ENCODE data around the gene PRKRIP1.

DNA sequence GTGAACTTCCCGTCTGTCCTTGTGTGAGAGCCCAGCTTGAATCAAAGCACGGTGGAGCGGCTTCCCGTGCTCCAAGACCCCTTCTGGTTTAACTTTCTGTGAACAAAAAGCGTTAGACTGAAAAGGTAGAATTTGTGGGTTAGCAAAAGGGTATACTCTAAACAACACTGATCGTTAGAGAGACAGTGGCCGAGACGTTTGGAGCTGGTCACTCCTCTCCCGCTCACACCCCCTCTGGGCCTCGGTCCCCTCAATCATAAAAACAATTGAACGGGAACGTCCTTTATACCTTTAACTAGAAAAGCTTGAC, 502 bp downstream of the PRKRIP1 start:
- TF ChIP-seq, protein P1, sequence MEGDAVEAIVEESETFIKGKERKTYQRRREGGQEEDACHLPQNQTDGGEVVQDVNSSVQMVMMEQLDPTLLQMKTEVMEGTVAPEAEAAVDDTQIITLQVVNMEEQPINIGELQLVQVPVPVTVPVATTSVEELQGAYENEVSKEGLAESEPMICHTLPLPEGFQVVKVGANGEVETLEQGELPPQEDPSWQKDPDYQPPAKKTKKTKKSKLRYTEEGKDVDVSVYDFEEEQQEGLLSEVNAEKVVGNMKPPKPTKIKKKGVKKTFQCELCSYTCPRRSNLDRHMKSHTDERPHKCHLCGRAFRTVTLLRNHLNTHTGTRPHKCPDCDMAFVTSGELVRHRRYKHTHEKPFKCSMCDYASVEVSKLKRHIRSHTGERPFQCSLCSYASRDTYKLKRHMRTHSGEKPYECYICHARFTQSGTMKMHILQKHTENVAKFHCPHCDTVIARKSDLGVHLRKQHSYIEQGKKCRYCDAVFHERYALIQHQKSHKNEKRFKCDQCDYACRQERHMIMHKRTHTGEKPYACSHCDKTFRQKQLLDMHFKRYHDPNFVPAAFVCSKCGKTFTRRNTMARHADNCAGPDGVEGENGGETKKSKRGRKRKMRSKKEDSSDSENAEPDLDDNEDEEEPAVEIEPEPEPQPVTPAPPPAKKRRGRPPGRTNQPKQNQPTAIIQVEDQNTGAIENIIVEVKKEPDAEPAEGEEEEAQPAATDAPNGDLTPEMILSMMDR (IDR thresholded peaks at IDR 0.05; ENCODE audit: insufficient read depth, low read depth, low read length): no peak
- no peak for TF ChIP-seq EZH2 (IDR thresholded peaks at IDR 0.05; ENCODE audit: insufficient read depth, low read length)

All from astrocyte (in vitro differentiated cells and primary cell).